ENCODE results near the gene ATL2.

The ATL2 gene

GRCh38 chr2:38256610-38257009 is 120.5 kb downstream of the ATL2 start:
- H3K4me3 ChIP-seq (ENCODE audit: low read length, poor library complexity, severe bottlenecking), result no peak overlapping the region
- H3K27me3 ChIP-seq (ENCODE audit: insufficient read depth, low read length, poor library complexity, severe bottlenecking), result no peaks in the 10 kb centered on the region
- H3K4me1 ChIP-seq (ENCODE audit: insufficient read depth, low read length, poor library complexity, severe bottlenecking), result no peaks in the 10 kb centered on the region
- no peaks in the 10 kb centered on the region for H3K9me2 ChIP-seq (replicated peaks; ENCODE audit: low read depth, low read length)
- no peaks in the 10 kb centered on the region for H3K36me3 ChIP-seq (ENCODE audit: insufficient read depth, low read length)
- no peak overlapping the region for H2AFZ ChIP-seq (ENCODE audit: low read length)
- H3K9me3 ChIP-seq (ENCODE audit: insufficient read depth, low read depth, low read length), result no peaks in the 10 kb centered on the region
- no peaks in the 10 kb centered on the region for H3F3A ChIP-seq (ENCODE audit: low read depth)
- no peaks in the 10 kb centered on the region for H4K20me1 ChIP-seq (ENCODE audit: insufficient read depth, low read length, poor library complexity, severe bottlenecking)
- no peak overlapping the region for H3K4me2 ChIP-seq (ENCODE audit: low read depth, low read length, poor library complexity, severe bottlenecking)
- TF ChIP-seq CTCF (conservative IDR thresholded peaks at IDR 0.05; ENCODE audit: low read length) (no peak), EZH2phosphoT487 (IDR thresholded peaks at IDR 0.05; ENCODE audit: borderline replicate concordance) (no peak)
- no peaks in the 10 kb centered on the region for H3K79me2 ChIP-seq (ENCODE audit: insufficient read depth, low read length)
- H3K9ac ChIP-seq (ENCODE audit: low read depth, low read length, poor library complexity, severe bottlenecking), result no peak overlapping the region

- H3K4me2 ChIP-seq (ENCODE audit: low read depth, low read length, poor library complexity, severe bottlenecking), result no peak overlapping the region
- no peak overlapping the region for H3K4me3 ChIP-seq (ENCODE audit: low read length, poor library complexity, severe bottlenecking)
- no peaks in the 10 kb centered on the region for H3K27me3 ChIP-seq (ENCODE audit: insufficient read depth, low read length, poor library complexity, severe bottlenecking)
- H4K20me1 ChIP-seq (ENCODE audit: insufficient read depth, low read length, poor library complexity, severe bottlenecking), result no peaks in the 10 kb centered on the region
- TF ChIP-seq EZH2phosphoT487 (IDR thresholded peaks at IDR 0.05; ENCODE audit: borderline replicate concordance) (no peak), CTCF (conservative IDR thresholded peaks at IDR 0.05; ENCODE audit: low read length) (no peak)
- no peaks in the 10 kb centered on the region for H3F3A ChIP-seq (ENCODE audit: low read depth)
- no peaks in the 10 kb centered on the region for H3K79me2 ChIP-seq (ENCODE audit: insufficient read depth, low read length)
- H3K9me2 ChIP-seq (replicated peaks; ENCODE audit: low read depth, low read length), result no peaks in the 10 kb centered on the region
- no peak overlapping the region for H3K9ac ChIP-seq (ENCODE audit: low read depth, low read length, poor library complexity, severe bottlenecking)
- no peaks in the 10 kb centered on the region for H3K9me3 ChIP-seq (ENCODE audit: insufficient read depth, low read depth, low read length)
- no peak overlapping the region for H2AFZ ChIP-seq (ENCODE audit: low read length)
- H3K4me1 ChIP-seq (ENCODE audit: insufficient read depth, low read length, poor library complexity, severe bottlenecking), result no peaks in the 10 kb centered on the region
- no peaks in the 10 kb centered on the region for H3K36me3 ChIP-seq (ENCODE audit: insufficient read depth, low read length)
These were observed 121.9 kb downstream of the ATL2 start for GRCh38 chr2:38255211-38255610.

- Histone ChIP-seq H2AFZ (ENCODE audit: low read length) (no peak overlapping the region), H3K4me3 (ENCODE audit: low read length, poor library complexity, severe bottlenecking) (no peak overlapping the region), H3K27me3 (ENCODE audit: insufficient read depth, low read length, poor library complexity, severe bottlenecking) (no peaks in the 10 kb centered on the region), H3K9me3 (ENCODE audit: insufficient read depth, low read depth, low read length) (no peaks in the 10 kb centered on the region), H3K36me3 (ENCODE audit: insufficient read depth, low read length) (no peaks in the 10 kb centered on the region), H3K9me2 (replicated peaks; ENCODE audit: low read depth, low read length) (no peaks in the 10 kb centered on the region), H3K4me1 (ENCODE audit: insufficient read depth, low read length, poor library complexity, severe bottlenecking) (no peaks in the 10 kb centered on the region), H3K4me2 (ENCODE audit: low read depth, low read length, poor library complexity, severe bottlenecking) (no peak overlapping the region), H3K79me2 (ENCODE audit: insufficient read depth, low read length) (no peaks in the 10 kb centered on the region), H3F3A (ENCODE audit: low read depth) (no peaks in the 10 kb centered on the region), H3K9ac (ENCODE audit: low read depth, low read length, poor library complexity, severe bottlenecking) (no peak overlapping the region), H4K20me1 (ENCODE audit: insufficient read depth, low read length, poor library complexity, severe bottlenecking) (no peaks in the 10 kb centered on the region)
- TF ChIP-seq CTCF (conservative IDR thresholded peaks at IDR 0.05; ENCODE audit: low read length), result no peak
- no peak for TF ChIP-seq EZH2phosphoT487 (IDR thresholded peaks at IDR 0.05; ENCODE audit: borderline replicate concordance)
These were observed 122.3 kb downstream of the ATL2 start for GRCh38 chr2:38254796-38255195.
